HEK293T (cell line): Measurements from ENCODE around the gene POLDIP2.

ENCODE experiments used
- CTCF ChIA-PET: fragments of 350-600 bp; formaldehyde crosslinking; extraction: SDS; loops from one replicate; lab custom pipeline; 2021; ENCODE audit warnings: antibody characterized with exemption, inconsistent platforms; lab: Yijun Ruan, JAX
- POLR2A ChIA-PET: fragments of 350-600 bp; formaldehyde crosslinking; extraction: SDS; loops from one replicate; lab custom pipeline; 2020; ENCODE audit warnings: antibody characterized with exemption, inconsistent platforms; lab: Yijun Ruan, JAX
- DNase-seq: peaks from one replicate; pipeline ENCODE4 v3.0.0; 2012; ENCODE audit warnings: mixed read lengths; ENCODE audit errors: extremely low spot score
- ARNT ChIP-seq: fragments of 450-650 bp; IDR thresholded peaks from 2 replicates; pipeline ENCODE4 v1.6.1; 2017; ENCODE audit warnings: mild to moderate bottlenecking
- BHLHE40 ChIP-seq: fragments of 450-650 bp; IDR thresholded peaks from 2 replicates; pipeline ENCODE4 v1.6.1; 2016; ENCODE audit warnings: mild to moderate bottlenecking, moderate library complexity, borderline replicate concordance
- CTBP1 ChIP-seq: fragments of 450-650 bp; IDR thresholded peaks from 2 replicates; pipeline ENCODE4 v1.6.1; 2016; ENCODE audit warnings: borderline replicate concordance
- ELF4 ChIP-seq: fragments of 450-650 bp; IDR thresholded peaks from 2 replicates; pipeline ENCODE4 v1.6.1; 2017; ENCODE audit warnings: antibody characterized with exemption
- FOXA1 ChIP-seq: fragments of 450-650 bp; IDR thresholded peaks from 2 replicates; pipeline ENCODE4 v1.6.1; 2016; ENCODE audit warnings: mild to moderate bottlenecking
- FOXK2 ChIP-seq: fragments of 450-650 bp; IDR thresholded peaks from 2 replicates; pipeline ENCODE4 v1.6.1; 2016; ENCODE audit warnings: mild to moderate bottlenecking
- FOXM1 ChIP-seq: fragments of 450-650 bp; IDR thresholded peaks from 2 replicates; pipeline ENCODE4 v1.6.1; 2017; ENCODE audit warnings: mild to moderate bottlenecking, borderline replicate concordance
- HDGF ChIP-seq: fragments of 450-650 bp; IDR thresholded peaks from 2 replicates; pipeline ENCODE4 v1.6.1; 2017; ENCODE audit warnings: antibody characterized with exemption, borderline replicate concordance
- L3MBTL2 ChIP-seq: fragments of 450-650 bp; conservative IDR thresholded peaks from 2 replicates; pipeline ENCODE4 v1.6.1; 2016; ENCODE audit warnings: mild to moderate bottlenecking
- LEF1 ChIP-seq: fragments of 450-650 bp; IDR thresholded peaks from 2 replicates; pipeline ENCODE4 v1.6.1; 2017; ENCODE audit warnings: mild to moderate bottlenecking, borderline replicate concordance
- NFRKB ChIP-seq: fragments of 450-650 bp; IDR thresholded peaks from 2 replicates; pipeline ENCODE4 v1.6.1; 2016; ENCODE audit warnings: mild to moderate bottlenecking, moderate library complexity
- PKNOX1 ChIP-seq: fragments of 450-650 bp; IDR thresholded peaks from 2 replicates; pipeline ENCODE4 v1.6.1; 2016
- SP1 ChIP-seq: fragments of 450-650 bp; IDR thresholded peaks from 2 replicates; pipeline ENCODE4 v1.6.1; 2017
- SUZ12 ChIP-seq: fragments of 450-650 bp; IDR thresholded peaks from 2 replicates; pipeline ENCODE4 v1.6.1; 2016; ENCODE audit warnings: mild to moderate bottlenecking
- TARDBP ChIP-seq: fragments of 450-650 bp; IDR thresholded peaks from 2 replicates; pipeline ENCODE4 v1.6.1; 2016
- ZNF384 ChIP-seq: fragments of 450-650 bp; IDR thresholded peaks from 2 replicates; pipeline ENCODE4 v1.6.1; 2016

Gene POLDIP2

DNA sequence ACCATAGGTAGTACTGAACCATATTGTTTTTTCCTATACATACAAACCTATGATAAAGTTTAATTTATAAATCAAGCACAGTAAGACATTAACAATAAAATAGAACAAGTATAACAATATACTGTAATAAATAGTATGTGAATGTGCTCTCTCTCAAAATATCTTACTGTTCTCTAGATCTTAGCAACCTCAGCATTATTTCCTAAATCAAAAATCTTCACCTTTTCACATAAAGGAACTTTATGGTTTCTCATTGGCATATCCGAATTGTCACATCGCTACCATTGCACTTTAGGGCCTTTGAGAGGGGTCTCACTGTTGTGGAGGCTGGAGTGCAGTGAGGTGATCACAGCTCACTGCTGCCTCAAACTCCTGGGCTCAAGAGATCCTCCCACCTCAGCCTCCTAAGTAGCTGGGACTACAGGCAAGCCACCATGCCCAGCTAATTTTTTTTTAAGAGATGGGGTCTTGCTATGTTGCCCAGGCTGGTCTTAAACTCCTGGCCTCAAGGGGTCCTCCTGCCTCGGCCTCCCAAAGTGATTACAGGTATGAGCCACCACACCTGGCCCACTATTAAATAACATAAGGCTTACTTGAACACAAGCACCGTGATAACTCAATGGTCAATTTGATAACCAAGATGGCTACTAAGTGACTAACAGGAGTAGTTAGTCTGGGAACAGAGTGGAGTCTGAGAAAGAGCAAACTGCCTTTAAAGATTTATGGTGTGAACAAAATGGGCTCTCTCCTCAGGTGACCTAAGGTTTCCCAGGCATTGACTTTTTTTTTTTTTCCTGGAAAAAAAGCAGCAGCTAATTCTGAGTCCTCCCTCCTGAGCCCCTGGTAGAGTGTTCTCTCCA is 41.3 kb downstream of the POLDIP2 start:
- DNase-seq = no peak
- no peak for TF ChIP-seq SP1
- TF ChIP-seq CTBP1 = no peak
- TF ChIP-seq SUZ12 = no peak
- no peak for TF ChIP-seq FOXM1
- no peak for TF ChIP-seq PKNOX1
- no peak for TF ChIP-seq TARDBP
- no peak for TF ChIP-seq NFRKB
- TF ChIP-seq ARNT = no peak
- no peak for TF ChIP-seq ELF4
- ChIA-PET POLR2A (no interaction called here), CTCF (no interaction called here)

- ChIA-PET CTCF (no interaction called here), POLR2A (no interaction called here)
- DNase-seq = no peak
- TF ChIP-seq TARDBP (no peak), ZNF384 (no peak), FOXM1 (no peak), ELF4 (no peak), SUZ12 (no peak), BHLHE40 (no peak), SP1 (no peak), PKNOX1 (no peak), FOXK2 (no peak), NFRKB (no peak), CTBP1 (no peak), HDGF (no peak), FOXA1 (no peak), L3MBTL2 (no peak), ARNT (no peak), LEF1 (no peak)
Observed at GRCh38 chr17:28313841-28314240, 43.5 kb downstream of the POLDIP2 start.

GRCh38 chr17:28306954-28307401 is 50.3 kb downstream of the POLDIP2 start:
- DNase-seq = no peak
- POLR2A ChIA-PET = no interaction called here
- TF ChIP-seq FOXK2 = no peak
- no peak for TF ChIP-seq TARDBP
- no peak for TF ChIP-seq ZNF384
- CTCF ChIA-PET = no interaction called here

DNA sequence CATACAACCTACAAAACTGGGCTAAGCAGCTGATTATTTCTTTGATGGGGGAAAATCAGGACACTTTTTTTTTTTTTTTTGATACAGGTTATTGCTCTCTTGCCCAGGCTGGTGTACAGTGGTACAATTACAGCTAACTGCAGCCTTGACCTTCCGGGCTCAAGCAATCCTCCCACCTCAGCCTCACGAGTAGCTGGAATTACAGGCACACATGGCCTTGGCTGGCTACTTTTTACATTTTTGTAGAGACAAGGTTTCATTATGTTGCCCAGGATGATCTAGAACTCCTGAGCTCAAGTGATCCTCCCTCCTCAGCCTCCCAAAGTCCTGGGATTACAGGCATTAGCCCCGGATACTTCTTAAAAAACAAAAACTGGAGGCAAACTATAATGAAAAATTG is 58.9 kb downstream of the POLDIP2 start:
- DNase-seq = no peak
- POLR2A ChIA-PET = no interaction called here
- TF ChIP-seq ELF4 (no peak), LEF1 (no peak), BHLHE40 (no peak), FOXM1 (no peak), ZNF384 (no peak), NFRKB (no peak), L3MBTL2 (no peak)
- CTCF ChIA-PET = no interaction called here
